NB4 (cell line): ENCODE data around the gene MAP3K5.

Experiments used
- CTCF ChIP-seq: IDR thresholded peaks from one replicate; pipeline ENCODE4 v1.5.1; 2012; ENCODE audit warnings: low read depth, low read length
- MAX ChIP-seq: IDR thresholded peaks from 2 replicates; pipeline ENCODE4 v1.6.1; 2011; ENCODE audit warnings: low read depth, low read length
- MYC ChIP-seq: IDR thresholded peaks from 2 replicates; pipeline ENCODE4 v1.6.1; 2011; ENCODE audit warnings: low read depth, low read length
- POLR2A ChIP-seq: IDR thresholded peaks from 2 replicates; pipeline ENCODE4 v1.6.1; 2011; ENCODE audit warnings: mild to moderate bottlenecking; ENCODE audit not compliant: insufficient read length; ENCODE audit errors: extremely low read depth

GRCh38 chr6:136627191-136627590 lies 165.1 kb downstream of the MAP3K5 start:
- TF ChIP-seq CTCF: no peak
- no peak for TF ChIP-seq MAX
- no peak for TF ChIP-seq POLR2A
- no peak for TF ChIP-seq MYC
